BLaER1 (cell line): ENCODE data around the gene OPRD1.

ENCODE experiments used
- H3K27ac ChIP-seq: shearing (Covaris generic); formaldehyde crosslinking; 2 replicates; pipeline ENCODE4 v1.8.1; 2022
- H3K27me3 ChIP-seq: shearing (Covaris generic); formaldehyde crosslinking; 2 replicates; pipeline ENCODE4 v1.8.1; 2022
- H3K36me3 ChIP-seq: shearing (Covaris generic); formaldehyde crosslinking; 2 replicates; pipeline ENCODE4 v1.8.1; 2022
- H3K4me1 ChIP-seq: shearing (Covaris generic); formaldehyde crosslinking; 2 replicates; pipeline ENCODE4 v1.8.1; 2022
- H3K4me2 ChIP-seq: shearing (Covaris generic); formaldehyde crosslinking; 2 replicates; pipeline ENCODE4 v1.8.1; 2022
- H3K4me3 ChIP-seq: shearing (Covaris generic); formaldehyde crosslinking; 2 replicates; pipeline ENCODE4 v1.8.1; 2022
- H3K9ac ChIP-seq: shearing (Covaris generic); formaldehyde crosslinking; 2 replicates; pipeline ENCODE4 v1.8.1; 2022
- H3K9me3 ChIP-seq: shearing (Covaris generic); formaldehyde crosslinking; 2 replicates; pipeline ENCODE4 v1.8.1; 2022
- H4K20me1 ChIP-seq: shearing (Covaris generic); formaldehyde crosslinking; 2 replicates; pipeline ENCODE4 v1.8.1; 2022
- Cebpa-rat ChIP-seq: shearing (Covaris generic); IDR thresholded peaks from 2 replicates; pipeline ENCODE4 v1.8.1; 2022

The OPRD1 gene

GRCh38 chr1:28800324-28800723 lies 11.6 kb upstream of the OPRD1 start:
- Histone ChIP-seq H3K27ac (no peak overlapping the region), H3K27me3 (no peaks in the 10 kb centered on the region), H3K4me2 (no peak overlapping the region), H3K9ac (no peak overlapping the region), H4K20me1 (no peaks in the 10 kb centered on the region), H3K4me3 (no peak overlapping the region), H3K4me1 (peaks cover 49% of the 10 kb centered on the region), H3K36me3 (no peaks in the 10 kb centered on the region), H3K9me3 (peaks cover 6% of the 10 kb centered on the region; the same call in 1 of the 2 replicates)
- TF ChIP-seq Cebpa-rat = no peak

- peaks cover 12% of the 10 kb centered on the region; the same call in 1 of the 2 replicates for H3K9me3 ChIP-seq
- H3K4me1 ChIP-seq = peaks cover 46% of the 10 kb centered on the region
- no peaks in the 10 kb centered on the region for H3K36me3 ChIP-seq
- no peak overlapping the region for H3K9ac ChIP-seq
- H4K20me1 ChIP-seq = no peaks in the 10 kb centered on the region
- no peaks in the 10 kb centered on the region for H3K27me3 ChIP-seq
- H3K4me2 ChIP-seq = no peak overlapping the region
- H3K27ac ChIP-seq = no peak overlapping the region
- H3K4me3 ChIP-seq = no peak overlapping the region
- TF ChIP-seq Cebpa-rat = no peak
Measured at GRCh38 chr1:28801461-28801860, 10.5 kb upstream of the OPRD1 start.

GRCh38 chr1:28803051-28803450 lies 8.9 kb upstream of the OPRD1 start:
- Histone ChIP-seq H3K4me1 (peaks cover 35% of the 10 kb centered on the region), H3K27ac (no peak overlapping the region), H3K36me3 (no peaks in the 10 kb centered on the region), H3K9ac (no peak overlapping the region), H3K27me3 (no peaks in the 10 kb centered on the region), H3K4me3 (no peak overlapping the region), H4K20me1 (no peaks in the 10 kb centered on the region), H3K4me2 (no peak overlapping the region), H3K9me3 (peaks cover 12% of the 10 kb centered on the region; the same call in 1 of the 2 replicates)
- no peak for TF ChIP-seq Cebpa-rat

GRCh38 chr1:28803662-28804061 lies 8.3 kb upstream of the OPRD1 start:
- TF ChIP-seq Cebpa-rat = no peak
- Histone ChIP-seq H3K4me2 (no peak overlapping the region), H3K27ac (no peak overlapping the region), H3K4me3 (no peak overlapping the region), H3K9me3 (peaks cover 12% of the 10 kb centered on the region; the same call in 1 of the 2 replicates), H3K36me3 (no peaks in the 10 kb centered on the region), H3K9ac (no peak overlapping the region), H4K20me1 (no peaks in the 10 kb centered on the region), H3K4me1 (peaks cover 35% of the 10 kb centered on the region), H3K27me3 (no peaks in the 10 kb centered on the region)

GRCh38 chr1:28804071-28804470 lies 7.9 kb upstream of the OPRD1 start:
- Histone ChIP-seq H4K20me1 (no peaks in the 10 kb centered on the region), H3K9me3 (peaks cover 12% of the 10 kb centered on the region; the same call in 1 of the 2 replicates), H3K4me3 (no peak overlapping the region), H3K36me3 (no peaks in the 10 kb centered on the region), H3K4me2 (no peak overlapping the region), H3K27me3 (peaks cover under 1% of the 10 kb centered on the region; the same call in 1 of the 2 replicates), H3K27ac (no peak overlapping the region), H3K4me1 (peaks cover 35% of the 10 kb centered on the region), H3K9ac (no peak overlapping the region)
- no peak for TF ChIP-seq Cebpa-rat

- TF ChIP-seq Cebpa-rat = no peak
- Histone ChIP-seq H4K20me1 (peaks cover 7% of the 10 kb centered on the region; the same call in 1 of the 2 replicates), H3K4me2 (no peak overlapping the region), H3K27ac (no peak overlapping the region), H3K36me3 (no peaks in the 10 kb centered on the region), H3K4me3 (no peak overlapping the region), H3K27me3 (peaks cover 30% of the 10 kb centered on the region), H3K4me1 (peaks cover 31% of the 10 kb centered on the region), H3K9ac (no peak overlapping the region), H3K9me3 (peaks cover 12% of the 10 kb centered on the region; the same call in 1 of the 2 replicates)
Measured at GRCh38 chr1:28807046-28807445, 4.9 kb upstream of the OPRD1 start.

- Histone ChIP-seq H3K4me1 (peaks cover 26% of the 10 kb centered on the region), H3K4me2 (no peak overlapping the region), H3K4me3 (no peak overlapping the region), H3K27me3 (peaks cover 40% of the 10 kb centered on the region), H4K20me1 (peaks cover 13% of the 10 kb centered on the region; the same call in 1 of the 2 replicates), H3K36me3 (no peaks in the 10 kb centered on the region), H3K9ac (no peak overlapping the region), H3K9me3 (peaks cover 12% of the 10 kb centered on the region; the same call in 1 of the 2 replicates), H3K27ac (no peak overlapping the region)
- TF ChIP-seq Cebpa-rat = no peak
Measured at GRCh38 chr1:28807986-28808385, 4.0 kb upstream of the OPRD1 start.

- Histone ChIP-seq H3K36me3 (no peaks in the 10 kb centered on the region), H3K27me3 (peaks cover 69% of the 10 kb centered on the region), H3K4me3 (no peak overlapping the region), H3K4me2 (no peak overlapping the region), H3K4me1 (peaks cover 15% of the 10 kb centered on the region), H3K27ac (no peak overlapping the region), H3K9ac (no peak overlapping the region), H4K20me1 (peaks cover 20% of the 10 kb centered on the region; the same call in 1 of the 2 replicates), H3K9me3 (no peaks in the 10 kb centered on the region)
- TF ChIP-seq Cebpa-rat = no peak
Measured at GRCh38 chr1:28811369-28811765, 603 bp upstream of the OPRD1 start.

- Histone ChIP-seq H4K20me1 (peaks cover 20% of the 10 kb centered on the region; the same call in 1 of the 2 replicates), H3K36me3 (no peaks in the 10 kb centered on the region), H3K27me3 (peaks cover 69% of the 10 kb centered on the region), H3K4me1 (peaks cover 15% of the 10 kb centered on the region), H3K9ac (no peak overlapping the region), H3K9me3 (no peaks in the 10 kb centered on the region), H3K4me3 (no peak overlapping the region), H3K27ac (no peak overlapping the region), H3K4me2 (no peak overlapping the region)
- TF ChIP-seq Cebpa-rat = no peak
Measured at GRCh38 chr1:28812669-28813468, 899 bp downstream of the OPRD1 start.

GRCh38 chr1:28813931-28814465 lies 2.0 kb downstream of the OPRD1 start:
- Histone ChIP-seq H3K9me3 (no peaks in the 10 kb centered on the region), H3K4me2 (no peak overlapping the region), H3K27ac (no peak overlapping the region), H3K27me3 (peaks cover 69% of the 10 kb centered on the region), H3K36me3 (no peaks in the 10 kb centered on the region), H3K4me3 (no peak overlapping the region), H3K9ac (no peak overlapping the region), H4K20me1 (peaks cover 20% of the 10 kb centered on the region; the same call in 1 of the 2 replicates), H3K4me1 (peaks cover 15% of the 10 kb centered on the region)
- no peak for TF ChIP-seq Cebpa-rat
